DOHH2 (cell line): ENCODE data around the gene GPAM.

Source experiments
- EZH2phosphoT487 ChIP-seq: fragments of 200-600 bp; sonication (generic); IDR thresholded peaks from 2 replicates; pipeline ENCODE4 v1.6.1; 2017; ENCODE audit warnings: borderline replicate concordance, mild to moderate bottlenecking, antibody characterized with exemption, low read length, moderate library complexity, mixed read lengths
- TF ChIP-seq, protein P1 (sequence below): fragments of 200-600 bp; sonication (generic); IDR thresholded peaks from one replicate; pipeline ENCODE4 v1.5.1; 2014; ENCODE audit warnings: antibody characterized with exemption, mild to moderate bottlenecking, low read depth, low read length; ENCODE audit not compliant: poor library complexity, severe bottlenecking

DNA sequence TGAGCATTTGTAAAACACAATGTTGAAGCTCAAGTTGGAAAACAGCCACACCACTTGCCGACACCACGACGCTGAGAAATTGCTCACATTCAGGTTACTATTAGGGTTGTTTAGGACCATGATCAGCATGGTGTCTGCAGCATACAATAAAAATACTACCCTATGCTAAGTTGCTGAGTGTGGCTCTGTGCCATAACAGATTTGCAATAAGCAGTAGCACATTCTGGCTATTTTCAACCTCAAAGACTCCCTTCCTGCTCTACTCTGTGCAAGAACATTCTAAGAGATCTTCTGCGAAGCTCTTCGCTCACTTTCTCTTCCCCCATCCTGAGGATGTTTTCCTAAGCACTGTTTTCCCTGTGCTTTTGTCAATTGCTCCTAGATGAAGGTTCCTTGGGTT, 38.3 kb downstream of the GPAM start:
- TF ChIP-seq, protein P1, sequence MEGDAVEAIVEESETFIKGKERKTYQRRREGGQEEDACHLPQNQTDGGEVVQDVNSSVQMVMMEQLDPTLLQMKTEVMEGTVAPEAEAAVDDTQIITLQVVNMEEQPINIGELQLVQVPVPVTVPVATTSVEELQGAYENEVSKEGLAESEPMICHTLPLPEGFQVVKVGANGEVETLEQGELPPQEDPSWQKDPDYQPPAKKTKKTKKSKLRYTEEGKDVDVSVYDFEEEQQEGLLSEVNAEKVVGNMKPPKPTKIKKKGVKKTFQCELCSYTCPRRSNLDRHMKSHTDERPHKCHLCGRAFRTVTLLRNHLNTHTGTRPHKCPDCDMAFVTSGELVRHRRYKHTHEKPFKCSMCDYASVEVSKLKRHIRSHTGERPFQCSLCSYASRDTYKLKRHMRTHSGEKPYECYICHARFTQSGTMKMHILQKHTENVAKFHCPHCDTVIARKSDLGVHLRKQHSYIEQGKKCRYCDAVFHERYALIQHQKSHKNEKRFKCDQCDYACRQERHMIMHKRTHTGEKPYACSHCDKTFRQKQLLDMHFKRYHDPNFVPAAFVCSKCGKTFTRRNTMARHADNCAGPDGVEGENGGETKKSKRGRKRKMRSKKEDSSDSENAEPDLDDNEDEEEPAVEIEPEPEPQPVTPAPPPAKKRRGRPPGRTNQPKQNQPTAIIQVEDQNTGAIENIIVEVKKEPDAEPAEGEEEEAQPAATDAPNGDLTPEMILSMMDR = no peak
- TF ChIP-seq EZH2phosphoT487 = no peak
